HG03521 (cell line): ENCODE measurements around the gene ARL8B.
A peak's percentile ranks its signal among the peaks of the same experiment; 100 is the strongest.
"Not testable (repeated sequence)": the region's sequence is repeated elsewhere in the genome, so short reads cannot be mapped to it uniquely, and the experiment has no call there.

Experiments used
- ATAC-seq: cut with Tn5 transposase; IDR thresholded peaks from one replicate; pipeline ENCODE4 v1.9.1; 2021; ENCODE audit warnings: mild to moderate bottlenecking, moderate library complexity; ENCODE audit not compliant: unreplicated experiment

Gene ARL8B

GRCh38 chr3:5144316-5144994, 22.4 kb downstream of the ARL8B start:
- ATAC-seq, result no peak

GRCh38 chr3:5145120-5145519, 23.0 kb downstream of the ARL8B start:
- no peak for ATAC-seq

- not testable (repeated sequence) for ATAC-seq
These were observed 25.1 kb downstream of the ARL8B start for GRCh38 chr3:5147152-5147551.

GRCh38 chr3:5149306-5149880, 27.3 kb downstream of the ARL8B start:
- no peak for ATAC-seq

GRCh38 chr3:5151586-5151985, 29.5 kb downstream of the ARL8B start:
- no peak for ATAC-seq

- no peak for ATAC-seq
These were observed 31.0 kb downstream of the ARL8B start for GRCh38 chr3:5153074-5153473.

GRCh38 chr3:5155241-5155640, 33.1 kb downstream of the ARL8B start:
- ATAC-seq, result no peak

- no peak for ATAC-seq
These were observed 38.2 kb downstream of the ARL8B start for GRCh38 chr3:5160321-5160720.

GRCh38 chr3:5160940-5161858, 39.1 kb downstream of the ARL8B start:
- ATAC-seq, result no peak

GRCh38 chr3:5162102-5162501, 40.0 kb downstream of the ARL8B start:
- no peak for ATAC-seq

GRCh38 chr3:5165698-5166097, 43.6 kb downstream of the ARL8B start:
- no peak for ATAC-seq

- ATAC-seq, result no peak
These were observed 44.8 kb downstream of the ARL8B start for GRCh38 chr3:5166846-5167245.

- no peak for ATAC-seq
These were observed 46.0 kb downstream of the ARL8B start for GRCh38 chr3:5168110-5168509.

- ATAC-seq, result no peak
These were observed 47.7 kb downstream of the ARL8B start for GRCh38 chr3:5169807-5170206.

GRCh38 chr3:5170975-5171374, 48.9 kb downstream of the ARL8B start:
- no peak for ATAC-seq

- no peak for ATAC-seq
These were observed 49.9 kb downstream of the ARL8B start for GRCh38 chr3:5172018-5172417.

- not testable (repeated sequence) for ATAC-seq
These were observed 56.9 kb downstream of the ARL8B start for GRCh38 chr3:5179036-5179435.

- ATAC-seq, result peak; percentile 78
These were observed 59.5 kb downstream of the ARL8B start for GRCh38 chr3:5181469-5182141.

GRCh38 chr3:5183714-5184113, 61.6 kb downstream of the ARL8B start:
- ATAC-seq, result not testable (repeated sequence)

GRCh38 chr3:5184499-5184898, 62.4 kb downstream of the ARL8B start:
- no peak for ATAC-seq

- no peak for ATAC-seq
These were observed 63.1 kb downstream of the ARL8B start for GRCh38 chr3:5185093-5185673.
